Heart right ventricle (tissue), 16 donors: ENCODE data around the gene ADRB1. TPM values are rescaled to one million over a fixed set of nuclear protein-coding genes. Genes with fewer than 3 reads are reported as not detected.
A peak's percentile ranks its signal among the peaks of the same experiment; 100 is the strongest.

Experiments used
- ATAC-seq, 8 donors: fragments of 200-7000 bp; cut with Tn5 transposase; one replicate each; pipeline ENCODE4 v1.9.1; 2020; ENCODE audit warnings: mild to moderate bottlenecking in 8 of 8, moderate library complexity in 8 of 8, moderate number of reproducible peaks in 1 of 8
- DNase-seq, 2 donors: peaks; one replicate each; pipeline ENCODE4 v3.0.0-alpha.2; 2020
- H3K27ac ChIP-seq, 10 donors: fragments of 200-600 bp; sonication (generic) in 2 of 10; one replicate each; pipeline versions ENCODE4 v1.5.0 to v1.8.0; 2020 to 2022; ENCODE audit warnings: mild to moderate bottlenecking in 3 of 10
- H3K27me3 ChIP-seq, 7 donors: fragments of 200-600 bp; one replicate each; pipeline ENCODE4 v1.8.0; 2021 to 2022; ENCODE audit warnings: mild to moderate bottlenecking in 2 of 7
- H3K36me3 ChIP-seq, 9 donors: fragments of 200-600 bp; sonication (generic) in 1 of 9; one replicate each; pipeline versions ENCODE4 v1.5.0 to v1.8.0; 2020 to 2022; ENCODE audit warnings: mild to moderate bottlenecking in 2 of 9
- H3K4me1 ChIP-seq, 9 donors: fragments of 200-600 bp; sonication (generic) in 1 of 9; one replicate each; pipeline versions ENCODE4 v1.5.0 to v1.8.0; 2020 to 2022; ENCODE audit warnings: mild to moderate bottlenecking in 4 of 9
- H3K4me3 ChIP-seq, 10 donors: fragments of 200-600 bp; sonication (generic) in 2 of 10; one replicate each; pipeline versions ENCODE4 v1.5.0 to v1.8.0; 2020 to 2022; ENCODE audit warnings: mild to moderate bottlenecking in 7 of 10, moderate library complexity in 2 of 10
- H3K9me3 ChIP-seq, 11 donors: fragments of 200-600 bp in 10 of 11; sonication (generic) in 2 of 11; one replicate each; pipeline versions ENCODE4 v1.5.0 to v1.8.0; 2013 to 2022; ENCODE audit warnings: mild to moderate bottlenecking in 2 of 11, control low read depth in 1 of 11, moderate library complexity in 1 of 11
- WGBS, 2 donors: extraction: QIAGEN DNeasy Blood & Tissue Kit; methylation state at CpG; one replicate each; pipeline ENCODE4 v1.1.7; 2013; ENCODE audit warnings: inconsistent platforms in 1 of 2; 5-methylcytosine and 5-hydroxymethylcytosine counted together
- intact Hi-C, 10 donors: fragments of 100-400 bp; cut with DNase I; formaldehyde crosslinking; loops; one replicate each; pipeline versions ENCODE4 v1.11.1 to v1.14.2; 2022
- polyA plus RNA-seq, 2 donors: library from polyadenylated mRNA; stranded (reverse); fragments of 200-250 nt; gene quantifications; one replicate each; pipeline ENCODE4 v1.2.3, GENCODE V29; 2013
- total RNA-seq, 10 donors: library from RNA; stranded (reverse); fragmentation: NEBNext Ultra II Directional in 3 of 10; extraction: Animal tissue kit (Norgen Biotek cat#: 25700) in 3 of 10; gene quantifications; one replicate each; pipeline versions ENCODE4 v1.2.1 to v1.2.4, GENCODE V29; 2021 to 2023
- TF ChIP-seq, protein P1 (sequence below), 9 donors: fragments of 200-600 bp; sonication (generic) in 2 of 9; IDR thresholded peaks; one replicate each; pipeline versions ENCODE4 v1.5.0 to v1.8.0; 2021 to 2022; ENCODE audit warnings: antibody characterized with exemption in 9 of 9, mild to moderate bottlenecking in 5 of 9, moderate library complexity in 1 of 9
- donor health status: Arrhythmogenic right ventricular cardiomyopathy.
- donor health status: ischemic (EF 13 %, LVEDD 7.1; RV severe dilation, severe dysfunction).
- donor health status: healthy with polysubstance abuse.
- donor health status: DM: no; HTN: yes; CAD: no.
- donor health status: DM: no; HTN: no; CAD: no.
- donor health status: ischemic (EF 25% LVEDD 6.9; RV normal size, moderate dysfunction).
- donor health status: ischemic (EF 25% LVEDD 5.7; RV mildly dilated, moderate dysfunction).
- donor health status: healthy.
- donor health status: DM: yes; HTN: yes; CAD: no.
- donor health status: Ischemic cardiomyopathy.
- donor health status: ischemic (EF 35%, LVEDD 5.7; RV mildly dilated, moderate dysfunction).
- donor health status: nonischemic (EF 11% LVEDD 7.7; RV severe dilation, severe dysfunction).
- donor health status: DM: yes; HTN: yes; CAD: no.
- donor health status: PGD.
- donor health status: ischemic (EF 29% LVEDD 5.4; RV normal size, mild dysfunction).
- donor health status: nonischemic (EF 23%, LVEDD 6.1; RV moderate dilation, normal function).

ADRB1 gene
- total and polyA plus RNA-seq, 12 donors, result 4.7 to 98.7 (median 36.0) TPM

DNA sequence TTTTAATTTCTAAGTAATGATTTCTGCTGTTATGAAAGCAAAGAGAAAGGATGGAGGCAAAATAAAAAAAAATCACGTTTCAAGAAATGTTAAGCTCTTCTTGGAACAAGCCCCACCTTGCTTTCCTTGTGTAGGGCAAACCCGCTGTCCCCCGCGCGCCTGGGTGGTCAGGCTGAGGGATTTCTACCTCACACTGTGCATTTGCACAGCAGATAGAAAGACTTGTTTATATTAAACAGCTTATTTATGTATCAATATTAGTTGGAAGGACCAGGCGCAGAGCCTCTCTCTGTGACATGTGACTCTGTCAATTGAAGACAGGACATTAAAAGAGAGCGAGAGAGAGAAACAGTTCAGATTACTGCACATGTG is 2.4 kb downstream of the ADRB1 start:
- Histone ChIP-seq H3K9me3 (no peaks in the 10 kb centered on the region), H3K4me3 (peak overlapping the region; percentile 42 to 66 (median 60)), H3K27me3 (peaks cover 0 to 88% (median 10%) of the 10 kb centered on the region in 7 donors), H3K27ac (peak overlapping the region in 9 of 10 donors; percentile 74 to 91 (median 87)), H3K4me1 (peaks cover 0 to 25% (median 8%) of the 10 kb centered on the region in 9 donors), H3K36me3 (no peaks in the 10 kb centered on the region)
- 35 to 41% methylated on average over 7 of the region's 7 CpGs for WGBS, 2 donors
- TF ChIP-seq, protein P1, sequence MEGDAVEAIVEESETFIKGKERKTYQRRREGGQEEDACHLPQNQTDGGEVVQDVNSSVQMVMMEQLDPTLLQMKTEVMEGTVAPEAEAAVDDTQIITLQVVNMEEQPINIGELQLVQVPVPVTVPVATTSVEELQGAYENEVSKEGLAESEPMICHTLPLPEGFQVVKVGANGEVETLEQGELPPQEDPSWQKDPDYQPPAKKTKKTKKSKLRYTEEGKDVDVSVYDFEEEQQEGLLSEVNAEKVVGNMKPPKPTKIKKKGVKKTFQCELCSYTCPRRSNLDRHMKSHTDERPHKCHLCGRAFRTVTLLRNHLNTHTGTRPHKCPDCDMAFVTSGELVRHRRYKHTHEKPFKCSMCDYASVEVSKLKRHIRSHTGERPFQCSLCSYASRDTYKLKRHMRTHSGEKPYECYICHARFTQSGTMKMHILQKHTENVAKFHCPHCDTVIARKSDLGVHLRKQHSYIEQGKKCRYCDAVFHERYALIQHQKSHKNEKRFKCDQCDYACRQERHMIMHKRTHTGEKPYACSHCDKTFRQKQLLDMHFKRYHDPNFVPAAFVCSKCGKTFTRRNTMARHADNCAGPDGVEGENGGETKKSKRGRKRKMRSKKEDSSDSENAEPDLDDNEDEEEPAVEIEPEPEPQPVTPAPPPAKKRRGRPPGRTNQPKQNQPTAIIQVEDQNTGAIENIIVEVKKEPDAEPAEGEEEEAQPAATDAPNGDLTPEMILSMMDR (IDR thresholded peaks at IDR 0.05), result no peak
- ATAC-seq (no peak), DNase-seq (no peak)
- intact Hi-C loops, result loop anchor here in 7 of 10 donors (2.0 to 10.0 kb wide), 6 partner anchors 19 to 191 kb away; partner anchors contain the start of genes DCLRE1A (in 3 of the 7) and NHLRC2 (in 3 of the 7)

DNA sequence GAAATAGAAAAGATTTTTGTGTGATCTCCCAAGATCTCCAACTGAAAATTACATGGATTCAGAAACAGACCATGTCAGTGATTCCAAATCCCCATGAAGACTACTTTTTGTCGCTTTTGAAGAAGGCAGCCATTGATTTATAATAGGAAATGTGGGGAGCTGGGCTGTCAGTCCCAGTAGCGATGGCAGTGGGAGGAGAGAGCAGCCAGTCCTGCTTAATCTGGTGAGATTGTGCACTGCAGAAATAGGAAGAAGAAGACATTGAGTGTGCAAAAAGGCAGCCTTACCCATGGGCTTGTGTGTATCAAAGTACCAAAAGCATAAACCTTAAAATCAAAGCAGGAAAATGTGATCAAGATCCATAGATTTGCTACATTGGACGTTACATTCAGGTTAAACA is 4.8 kb downstream of the ADRB1 start:
- 26 to 40% methylated on average over 3 of the region's 3 CpGs for WGBS, 2 donors
- H3K4me1 ChIP-seq, result peaks cover 0 to 21% (median 9%) of the 10 kb centered on the region in 9 donors
- ATAC-seq (peak in 3 of 8 donors; percentile 35 to 58 (median 48)), DNase-seq (no peak)
- peaks cover 0 to 74% (median 7%) of the 10 kb centered on the region in 7 donors for H3K27me3 ChIP-seq
- peak overlapping the region; percentile 4 to 66 (median 60) for H3K4me3 ChIP-seq
- H3K36me3 ChIP-seq, result no peaks in the 10 kb centered on the region
- peak overlapping the region; percentile 30 to 91 (median 86) for H3K27ac ChIP-seq
- intact Hi-C loops, result loop anchor here in 7 of 10 donors (2.0 to 10.0 kb wide), 6 partner anchors 124 to 194 kb away; partner anchors contain the start of genes DCLRE1A (in 4 of the 7) and NHLRC2 (in 4 of the 7)
- no peaks in the 10 kb centered on the region for H3K9me3 ChIP-seq
- TF ChIP-seq, protein P1 (IDR thresholded peaks at IDR 0.05), result no peak

DNA sequence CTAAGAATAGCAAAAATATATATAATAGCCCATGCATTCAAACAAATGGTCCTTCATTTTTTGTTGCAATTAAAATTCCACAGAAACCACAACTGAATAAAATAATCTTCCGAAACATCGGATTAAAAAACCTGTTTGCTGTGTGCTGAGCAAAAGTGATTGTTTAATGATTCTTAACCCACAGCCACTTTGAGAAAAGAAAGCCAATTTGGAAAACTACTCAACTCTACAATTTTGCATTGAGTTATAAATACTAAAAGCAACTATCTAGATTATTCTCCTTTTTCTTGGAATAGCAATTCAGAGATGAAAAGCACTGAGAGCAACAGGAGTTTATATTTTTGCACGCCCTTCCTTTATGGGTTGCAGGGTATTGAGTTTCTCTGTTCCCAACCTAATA is 8.0 kb downstream of the ADRB1 start:
- intact Hi-C loops, result no loop called here
- TF ChIP-seq, protein P1 (IDR thresholded peaks at IDR 0.05), result no peak
- Histone ChIP-seq H3K4me3 (no peak overlapping the region), H3K27ac (peak overlapping the region in 3 of 10 donors; percentile 1 to 91 (median 17)), H3K4me1 (peaks cover 0 to 36% (median 11%) of the 10 kb centered on the region in 9 donors), H3K36me3 (no peaks in the 10 kb centered on the region), H3K27me3 (peaks cover 0 to 50% (median 0%) of the 10 kb centered on the region in 7 donors), H3K9me3 (no peaks in the 10 kb centered on the region)
- no peak for DNase-seq
- 90 to 94% methylated on average over 3 of the region's 3 CpGs for WGBS, 2 donors
- no peak for ATAC-seq

DNA sequence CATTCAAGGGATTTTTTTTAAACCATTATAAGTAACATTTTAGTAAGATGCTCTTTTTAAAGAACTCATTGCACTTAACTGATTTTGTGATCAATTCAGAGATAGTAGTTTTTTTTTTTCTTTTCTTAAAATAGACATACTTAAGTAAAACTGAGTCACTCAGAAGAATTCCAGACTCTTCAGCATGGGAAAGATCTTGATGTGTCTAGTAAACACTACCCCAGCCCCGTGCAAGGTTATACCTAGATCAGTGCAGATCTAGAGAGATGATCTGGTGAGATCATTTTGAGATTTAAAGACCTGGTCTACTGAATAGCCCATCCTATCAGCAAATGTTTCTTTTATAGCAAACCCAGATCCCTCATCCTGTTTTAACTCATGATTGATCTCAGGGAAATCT is 8.6 kb downstream of the ADRB1 start:
- Histone ChIP-seq H3K4me3 (no peak overlapping the region), H3K27me3 (peaks cover 0 to 44% (median 0%) of the 10 kb centered on the region in 7 donors), H3K4me1 (peaks cover 0 to 42% (median 16%) of the 10 kb centered on the region in 9 donors), H3K36me3 (no peaks in the 10 kb centered on the region), H3K9me3 (no peaks in the 10 kb centered on the region), H3K27ac (peak overlapping the region in 2 of 10 donors; percentile 1 to 5)
- TF ChIP-seq, protein P1 (IDR thresholded peaks at IDR 0.05), result no peak
- intact Hi-C loops, result no loop called here
- DNase-seq (no peak), ATAC-seq (no peak)
- WGBS, 2 donors, result 53 to 58% methylated on average over 1 of the region's 1 CpG
